HepG2 (cell line): ENCODE results near the gene LRRC27. TPM values are rescaled to one million over a fixed set of nuclear protein-coding genes. Genes with fewer than 3 reads are reported as not detected.

ENCODE experiments used
- FOSL1 ChIP-seq: sonication (generic); formaldehyde crosslinking; IDR thresholded peaks from 2 replicates; pipeline ENCODE4 v1.9.0; 2021; ENCODE audit warnings: missing genetic modification reagents, borderline replicate concordance
- GATAD1 ChIP-seq: IDR thresholded peaks from 2 replicates; pipeline ENCODE4 v1.6.1; 2016; ENCODE audit warnings: missing genetic modification reagents, missing compliant biosample characterization
- GTF3A ChIP-seq: sonication (generic); formaldehyde crosslinking; conservative IDR thresholded peaks from 2 replicates; pipeline ENCODE4 v1.4.0; 2020; ENCODE audit warnings: mild to moderate bottlenecking, missing genetic modification reagents
- HOXA9 ChIP-seq: sonication (generic); formaldehyde crosslinking; IDR thresholded peaks from 2 replicates; pipeline ENCODE4 v1.8.1; 2022; ENCODE audit warnings: missing genetic modification reagents, mild to moderate bottlenecking, moderate library complexity, borderline replicate concordance
- MAFF ChIP-seq: IDR thresholded peaks from 2 replicates; pipeline ENCODE4 v1.6.1; 2011; ENCODE audit warnings: low read depth, low read length, improper control_type of control experiment
- NFYB ChIP-seq: sonication (generic); formaldehyde crosslinking; IDR thresholded peaks from 2 replicates; pipeline ENCODE4 v1.4.0; 2020; ENCODE audit warnings: missing genetic modification reagents
- NR2C2 ChIP-seq: sonication (generic); formaldehyde crosslinking; IDR thresholded peaks from 2 replicates; pipeline ENCODE4 v1.4.0; 2020; ENCODE audit warnings: missing genetic modification reagents, mild to moderate bottlenecking, moderate library complexity, borderline replicate concordance
- POLR2A ChIP-seq, 2 experiments: IDR thresholded peaks; 2 replicates each; pipeline ENCODE4 v1.6.1; 2011; ENCODE audit warnings: low read depth in 2 of 2, low read length in 2 of 2, mild to moderate bottlenecking in 1 of 2, moderate library complexity in 1 of 2; ENCODE audit not compliant: insufficient read depth in 1 of 2
- SP2 ChIP-seq: sonication (generic); formaldehyde crosslinking; IDR thresholded peaks from 2 replicates; pipeline ENCODE4 v1.5.1; 2020; ENCODE audit warnings: mild to moderate bottlenecking, missing genetic modification reagents
- THAP11 ChIP-seq: IDR thresholded peaks from 2 replicates; pipeline ENCODE4 v1.6.1; 2016; ENCODE audit warnings: missing biosample characterization, missing genetic modification reagents
- ZNF143 ChIP-seq: sonication (generic); formaldehyde crosslinking; IDR thresholded peaks from 2 replicates; pipeline ENCODE4 v1.4.0; 2020; ENCODE audit warnings: missing genetic modification reagents
- polyA plus RNA-seq, 8 experiments: library from polyadenylated mRNA; depleted of rRNA in 3 of 8; stranded (reverse) in 7 of 8; unstranded in 1 of 8; fragments of >200 nt; fragmentation: Illumina TruSeq in 4 of 8; extraction: Trizol in 4 of 8; gene quantifications; 2 replicates each; pipeline versions ENCODE4 v1.2.1 to v1.2.3, GENCODE V29; 2011 to 2016; ENCODE audit warnings: low read depth in 4 of 8, missing spikeins in 1 of 8, mixed read lengths in 1 of 8; ENCODE audit not compliant: insufficient read depth in 1 of 8
- total RNA-seq, 5 experiments: library from RNA; depleted of rRNA; stranded (reverse); fragments of >200 nt; fragmentation: Illumina TruSeq; extraction: Trizol; gene quantifications; 2 replicates each; pipeline ENCODE4 v1.2.3, GENCODE V29; 2016; ENCODE audit warnings: low read depth in 1 of 5
- TF ChIP-seq, protein P1 (sequence below): sonication (generic); formaldehyde crosslinking; IDR thresholded peaks from 2 replicates; pipeline ENCODE4 v1.4.0; 2020; ENCODE audit warnings: missing genetic modification reagents
- TF ChIP-seq, protein P2 (sequence below): sonication (generic); formaldehyde crosslinking; IDR thresholded peaks from 2 replicates; pipeline ENCODE4 v1.5.0; 2020; ENCODE audit warnings: mild to moderate bottlenecking, missing genetic modification reagents, borderline replicate concordance

LRRC27 gene
- total and polyA plus RNA-seq, 2 of the 13 experiments (the other 11 are each of a cell fraction or from before 2014, with no cell fraction given), result 4.2 to 4.6 TPM

DNA sequence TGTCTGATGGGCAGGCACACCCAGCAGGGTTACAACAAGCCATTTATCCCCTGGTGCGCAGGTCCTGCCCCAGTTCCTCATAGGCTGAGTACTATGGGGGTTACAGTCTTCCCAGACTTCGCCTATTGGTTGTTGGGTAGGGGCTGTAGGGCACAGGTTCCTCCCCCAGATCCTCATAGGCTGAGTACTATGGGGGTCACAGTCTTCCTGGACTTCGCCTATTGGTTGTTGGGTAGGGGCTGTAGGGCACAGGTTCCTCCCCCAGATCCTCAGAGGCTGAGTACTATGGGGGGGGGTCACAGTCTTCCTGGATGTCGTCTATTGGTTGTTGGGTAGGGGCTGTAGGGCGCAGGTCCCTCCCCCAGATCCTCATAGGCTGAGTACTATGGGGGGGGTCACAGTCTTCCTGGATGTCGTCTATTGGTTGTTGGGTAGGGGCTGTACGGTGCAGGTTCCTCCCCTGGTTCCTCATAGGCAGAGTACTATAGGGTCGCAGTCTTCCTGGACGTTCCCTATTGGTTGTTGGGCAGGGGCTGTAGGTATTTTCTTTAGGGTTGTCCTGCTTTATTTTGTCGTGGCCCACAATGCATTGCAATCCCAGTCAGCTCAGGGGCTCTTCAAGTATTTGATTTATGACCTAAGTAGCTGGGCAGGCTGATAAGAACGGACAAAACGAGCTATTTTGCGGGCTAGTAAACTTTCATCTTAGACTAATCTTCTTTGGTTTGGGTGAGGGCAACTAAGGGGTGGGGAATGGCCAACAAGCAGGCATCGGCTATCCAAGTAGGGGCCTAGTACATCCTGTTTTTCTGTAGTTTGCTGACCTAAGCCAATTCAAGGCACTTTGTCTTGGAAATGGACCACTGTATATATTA is 3.4 kb downstream of the LRRC27 start (continued):
- TF ChIP-seq, protein P1, sequence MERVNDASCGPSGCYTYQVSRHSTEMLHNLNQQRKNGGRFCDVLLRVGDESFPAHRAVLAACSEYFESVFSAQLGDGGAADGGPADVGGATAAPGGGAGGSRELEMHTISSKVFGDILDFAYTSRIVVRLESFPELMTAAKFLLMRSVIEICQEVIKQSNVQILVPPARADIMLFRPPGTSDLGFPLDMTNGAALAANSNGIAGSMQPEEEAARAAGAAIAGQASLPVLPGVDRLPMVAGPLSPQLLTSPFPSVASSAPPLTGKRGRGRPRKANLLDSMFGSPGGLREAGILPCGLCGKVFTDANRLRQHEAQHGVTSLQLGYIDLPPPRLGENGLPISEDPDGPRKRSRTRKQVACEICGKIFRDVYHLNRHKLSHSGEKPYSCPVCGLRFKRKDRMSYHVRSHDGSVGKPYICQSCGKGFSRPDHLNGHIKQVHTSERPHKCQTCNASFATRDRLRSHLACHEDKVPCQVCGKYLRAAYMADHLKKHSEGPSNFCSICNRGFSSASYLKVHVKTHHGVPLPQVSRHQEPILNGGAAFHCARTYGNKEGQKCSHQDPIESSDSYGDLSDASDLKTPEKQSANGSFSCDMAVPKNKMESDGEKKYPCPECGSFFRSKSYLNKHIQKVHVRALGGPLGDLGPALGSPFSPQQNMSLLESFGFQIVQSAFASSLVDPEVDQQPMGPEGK (CRISPR knock-in tag), result 0 out of 2 replicates have a peak, but pooled peaks have one; percentile 12
- TF ChIP-seq FOSL1 (CRISPR knock-in tag) (no peak), MAFF (peak; percentile 52), GATAD1 (CRISPR knock-in tag) (0 out of 2 replicates have a peak, but pooled peaks have one; percentile 23), NR2C2 (peak; percentile 71), ZNF143 (CRISPR knock-in tag) (peak; percentile 78), THAP11 (CRISPR knock-in tag) (peak; percentile 11; the same call in 1 of the 2 replicates), POLR2A (IDR thresholded peaks at IDR 0.05; ENCODE audit: insufficient read depth in 1 of 2, low read depth in 2 of 2, low read length in 2 of 2) (peak; percentile 35 to 60; a peak in 1 of 4 replicates), NFYB (peak; percentile 85), GTF3A (CRISPR knock-in tag) (no peak), HOXA9 (CRISPR knock-in tag) (peak; percentile 90), SP2 (peak; percentile 83)
- TF ChIP-seq, protein P2, sequence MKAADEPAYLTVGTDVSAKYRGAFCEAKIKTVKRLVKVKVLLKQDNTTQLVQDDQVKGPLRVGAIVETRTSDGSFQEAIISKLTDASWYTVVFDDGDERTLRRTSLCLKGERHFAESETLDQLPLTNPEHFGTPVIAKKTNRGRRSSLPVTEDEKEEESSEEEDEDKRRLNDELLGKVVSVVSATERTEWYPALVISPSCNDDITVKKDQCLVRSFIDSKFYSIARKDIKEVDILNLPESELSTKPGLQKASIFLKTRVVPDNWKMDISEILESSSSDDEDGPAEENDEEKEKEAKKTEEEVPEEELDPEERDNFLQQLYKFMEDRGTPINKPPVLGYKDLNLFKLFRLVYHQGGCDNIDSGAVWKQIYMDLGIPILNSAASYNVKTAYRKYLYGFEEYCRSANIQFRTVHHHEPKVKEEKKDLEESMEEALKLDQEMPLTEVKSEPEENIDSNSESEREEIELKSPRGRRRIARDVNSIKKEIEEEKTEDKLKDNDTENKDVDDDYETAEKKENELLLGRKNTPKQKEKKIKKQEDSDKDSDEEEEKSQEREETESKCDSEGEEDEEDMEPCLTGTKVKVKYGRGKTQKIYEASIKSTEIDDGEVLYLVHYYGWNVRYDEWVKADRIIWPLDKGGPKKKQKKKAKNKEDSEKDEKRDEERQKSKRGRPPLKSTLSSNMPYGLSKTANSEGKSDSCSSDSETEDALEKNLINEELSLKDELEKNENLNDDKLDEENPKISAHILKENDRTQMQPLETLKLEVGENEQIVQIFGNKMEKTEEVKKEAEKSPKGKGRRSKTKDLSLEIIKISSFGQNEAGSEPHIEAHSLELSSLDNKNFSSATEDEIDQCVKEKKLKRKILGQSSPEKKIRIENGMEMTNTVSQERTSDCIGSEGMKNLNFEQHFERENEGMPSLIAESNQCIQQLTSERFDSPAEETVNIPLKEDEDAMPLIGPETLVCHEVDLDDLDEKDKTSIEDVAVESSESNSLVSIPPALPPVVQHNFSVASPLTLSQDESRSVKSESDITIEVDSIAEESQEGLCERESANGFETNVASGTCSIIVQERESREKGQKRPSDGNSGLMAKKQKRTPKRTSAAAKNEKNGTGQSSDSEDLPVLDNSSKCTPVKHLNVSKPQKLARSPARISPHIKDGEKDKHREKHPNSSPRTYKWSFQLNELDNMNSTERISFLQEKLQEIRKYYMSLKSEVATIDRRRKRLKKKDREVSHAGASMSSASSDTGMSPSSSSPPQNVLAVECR (CRISPR knock-in tag), result peak; percentile 41; the same call in 1 of the 2 replicates
